ENCODE measurements around the gene NRXN3. TPM values are rescaled to one million over a fixed set of nuclear protein-coding genes. Genes with fewer than 3 reads are reported as not detected.

NRXN3 gene
- total and polyA plus RNA-seq, 2 experiments from 2014 or later = 1.0 to 1.8 TPM

DNA sequence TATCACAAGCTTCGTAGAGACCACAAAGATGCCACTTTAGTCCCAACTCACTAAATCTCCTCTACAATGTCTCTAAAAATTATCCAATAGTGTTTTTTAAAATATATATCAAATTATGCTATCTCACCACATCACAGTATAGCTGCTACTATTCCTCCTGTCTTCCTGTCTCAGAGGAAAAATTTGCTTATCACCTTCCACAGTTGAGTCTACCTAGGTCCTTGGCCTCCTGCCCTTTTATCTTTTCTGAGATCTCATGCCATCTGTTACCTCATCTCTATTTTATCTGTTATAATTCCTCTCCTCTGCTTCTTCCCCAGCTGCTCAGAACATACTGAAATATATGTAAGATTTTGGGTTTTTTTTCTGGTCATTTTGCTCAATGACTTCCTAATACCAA, 1473.0 kb downstream of the NRXN3 start:
- H3K27me3 ChIP-seq (ENCODE audit: insufficient read depth) = no peaks in the 10 kb centered on the region
- H3K79me2 ChIP-seq (replicated peaks; ENCODE audit: insufficient read depth) = no peaks in the 10 kb centered on the region
- ATAC-seq (no peak), DNase-seq (ENCODE audit: low spot score) (no peak)
- H3K4me2 ChIP-seq = no peak overlapping the region
- H3K27ac ChIP-seq (ENCODE audit: low read depth) = no peak overlapping the region
- TF ChIP-seq POLR2AphosphoS5 (IDR thresholded peaks at IDR 0.05; ENCODE audit: low read depth) = no peak
- H3K36me3 ChIP-seq (ENCODE audit: insufficient read depth) = no peaks in the 10 kb centered on the region
- no peaks in the 10 kb centered on the region for H3K4me1 ChIP-seq (ENCODE audit: insufficient read depth)
- Mint-ChIP-seq H3K27me3 (ENCODE audit: insufficient read depth, low read depth, poor library complexity) (no peaks in the 10 kb centered on the region), H3K4me1 (no peaks in the 10 kb centered on the region), H3K4me3 (no peak overlapping the region), H3K9me3 (no peaks in the 10 kb centered on the region), H3K27ac (no peak overlapping the region), H3K36me3 (ENCODE audit: low read depth) (no peaks in the 10 kb centered on the region)
- no peaks in the 10 kb centered on the region for H3F3A ChIP-seq (replicated peaks; ENCODE audit: low read depth)
- no peak overlapping the region for H3K4me3 ChIP-seq
- no peaks in the 10 kb centered on the region for H3K9me2 ChIP-seq (ENCODE audit: insufficient read depth)
- no peak overlapping the region for H2AFZ ChIP-seq
- H4K20me1 ChIP-seq (replicated peaks; ENCODE audit: insufficient read depth) = no peaks in the 10 kb centered on the region

- TF ChIP-seq CREB1 (CRISPR knock-in tag; IDR thresholded peaks at IDR 0.05; ENCODE audit: low read depth) (no peak), EZH2phosphoT487 (IDR thresholded peaks at IDR 0.05; ENCODE audit: unreplicated experiment) (no peak), ZNF114 (CRISPR knock-in tag; IDR thresholded peaks at IDR 0.05) (no peak), ZNF331 (CRISPR knock-in tag; IDR thresholded peaks at IDR 0.05; ENCODE audit: low read depth) (no peak), JUNB (IDR thresholded peaks at IDR 0.05; ENCODE audit: unreplicated experiment) (no peak), ETS1 (IDR thresholded peaks at IDR 0.05) (no peak), EZH2 (IDR thresholded peaks at IDR 0.05; ENCODE audit: low read depth, unreplicated experiment) (no peak), NANOG (IDR thresholded peaks at IDR 0.05; ENCODE audit: borderline replicate concordance) (no peak), POLR2AphosphoS5 (IDR thresholded peaks at IDR 0.05; ENCODE audit: low read depth) (no peak)
- Histone ChIP-seq H3F3A (replicated peaks; ENCODE audit: low read depth) (no peaks in the 10 kb centered on the region), H3K4me3 (no peak overlapping the region), H3K27me3 (ENCODE audit: insufficient read depth) (no peaks in the 10 kb centered on the region), H4K20me1 (replicated peaks; ENCODE audit: insufficient read depth) (no peaks in the 10 kb centered on the region), H3K4me1 (ENCODE audit: insufficient read depth) (no peaks in the 10 kb centered on the region), H3K4me2 (no peak overlapping the region), H3K27ac (ENCODE audit: low read depth) (no peak overlapping the region), H3K79me2 (replicated peaks; ENCODE audit: insufficient read depth) (no peaks in the 10 kb centered on the region), H2AFZ (no peak overlapping the region), H3K9me2 (ENCODE audit: insufficient read depth) (no peaks in the 10 kb centered on the region), H3K36me3 (ENCODE audit: insufficient read depth) (no peaks in the 10 kb centered on the region)
- H3K4me1 Mint-ChIP-seq = no peaks in the 10 kb centered on the region
- no peaks in the 10 kb centered on the region for H3K27me3 Mint-ChIP-seq (ENCODE audit: insufficient read depth, low read depth, poor library complexity)
- DNase-seq (ENCODE audit: low spot score) (no peak), ATAC-seq (no peak)
- no peaks in the 10 kb centered on the region for H3K36me3 Mint-ChIP-seq (ENCODE audit: low read depth)
- H3K9me3 Mint-ChIP-seq = no peaks in the 10 kb centered on the region
- H3K27ac Mint-ChIP-seq = no peak overlapping the region
- H3K4me3 Mint-ChIP-seq = no peak overlapping the region
Measured at GRCh38 chr14:79645753-79646362, 1475.7 kb downstream of the NRXN3 start.

- Histone ChIP-seq H3K4me3 (no peak overlapping the region), H3K79me2 (replicated peaks; ENCODE audit: insufficient read depth) (no peaks in the 10 kb centered on the region), H3K4me1 (ENCODE audit: insufficient read depth) (no peaks in the 10 kb centered on the region), H4K20me1 (replicated peaks; ENCODE audit: insufficient read depth) (no peaks in the 10 kb centered on the region), H3F3A (replicated peaks; ENCODE audit: low read depth) (no peaks in the 10 kb centered on the region), H3K27me3 (ENCODE audit: insufficient read depth) (no peaks in the 10 kb centered on the region), H2AFZ (no peak overlapping the region), H3K4me2 (no peak overlapping the region), H3K27ac (ENCODE audit: low read depth) (no peak overlapping the region), H3K36me3 (ENCODE audit: insufficient read depth) (no peaks in the 10 kb centered on the region), H3K9me2 (ENCODE audit: insufficient read depth) (no peaks in the 10 kb centered on the region)
- ATAC-seq (no peak), DNase-seq (ENCODE audit: low spot score) (no peak)
- no peak overlapping the region for H3K27ac Mint-ChIP-seq
- H3K4me3 Mint-ChIP-seq = no peak overlapping the region
- H3K9me3 Mint-ChIP-seq = no peaks in the 10 kb centered on the region; the same call in 2 of the 3 replicates
- no peaks in the 10 kb centered on the region for H3K36me3 Mint-ChIP-seq (ENCODE audit: low read depth)
- H3K27me3 Mint-ChIP-seq (ENCODE audit: insufficient read depth, low read depth, poor library complexity) = peaks cover 2% of the 10 kb centered on the region
- no peaks in the 10 kb centered on the region for H3K4me1 Mint-ChIP-seq
- no peak for TF ChIP-seq CTCF (conservative IDR thresholded peaks at IDR 0.05; ENCODE audit: low read depth in 2 of 2)
- TF ChIP-seq EZH2phosphoT487 (IDR thresholded peaks at IDR 0.05; ENCODE audit: unreplicated experiment) = no peak
- no peak for TF ChIP-seq JUNB (IDR thresholded peaks at IDR 0.05; ENCODE audit: unreplicated experiment)
Measured at GRCh38 chr14:79649856-79650255, 1479.7 kb downstream of the NRXN3 start.

Measured in GM23338 (cell line).